ENCODE measurements around the gene EFNB3.

EFNB3 gene

GRCh38 chr17:7701681-7702080, 3.3 kb upstream of the EFNB3 start:
- no peak for DNase-seq

- DNase-seq = no peak
Observed at GRCh38 chr17:7702776-7703175, 2.2 kb upstream of the EFNB3 start.

GRCh38 chr17:7703584-7704479, 1.2 kb upstream of the EFNB3 start:
- peak in 1 of 2 experiments; percentile 66 for DNase-seq

- no peak for DNase-seq
Observed at GRCh38 chr17:7705269-7706255, 560 bp downstream of the EFNB3 start.

GRCh38 chr17:7706631-7707354, 1.8 kb downstream of the EFNB3 start:
- no peak for DNase-seq

- no peak for DNase-seq
Observed at GRCh38 chr17:7707446-7707845, 2.4 kb downstream of the EFNB3 start.

- DNase-seq = no peak
Observed at GRCh38 chr17:7707858-7708750, 3.1 kb downstream of the EFNB3 start.

- no peak for DNase-seq
Observed at GRCh38 chr17:7709031-7709430, 4.0 kb downstream of the EFNB3 start.

GRCh38 chr17:7710301-7710700, 5.3 kb downstream of the EFNB3 start:
- no peak for DNase-seq

GRCh38 chr17:7711051-7711755, 6.2 kb downstream of the EFNB3 start:
- DNase-seq = no peak

- DNase-seq = no peak
Observed at GRCh38 chr17:7712111-7712771, 7.2 kb downstream of the EFNB3 start.

- no peak for DNase-seq
Observed at GRCh38 chr17:7713782-7714181, 8.8 kb downstream of the EFNB3 start.

GRCh38 chr17:7714721-7715594, 10.0 kb downstream of the EFNB3 start:
- DNase-seq = no peak

- peak in 1 of 2 experiments; percentile 24 for DNase-seq
Observed at GRCh38 chr17:7715936-7716886, 11.2 kb downstream of the EFNB3 start.

GRCh38 chr17:7716901-7717755, 12.1 kb downstream of the EFNB3 start, which contains the start of gene DNAH2:
TSS of gene DNAH2 (plus strand) at chr17:7717744. CDS start at chr17:7719735, 1,991 bp downstream.
- peak; percentile 73 to 89 for DNase-seq

- DNase-seq = no peak
Observed at GRCh38 chr17:7717756-7718350, 12.9 kb downstream of the EFNB3 start.

- no peak for DNase-seq
Observed at GRCh38 chr17:7719661-7720060, 14.7 kb downstream of the EFNB3 start.
